Activated CD4-positive, alpha-beta T cell treated with anti-CD3 and anti-CD28 coated beads, Interleukin-2, amount 50 U/mL, for 1 hour (primary cell): ENCODE measurements around the gene CAMK2N1.
A peak's percentile ranks its signal among the peaks of the same experiment; 100 is the strongest.
"Not testable (repeated sequence)": the region's sequence is repeated elsewhere in the genome, so short reads cannot be mapped to it uniquely, and the experiment has no call there.

ENCODE experiments used
- DNase-seq: peaks from one replicate; pipeline ENCODE4 v3.0.0-alpha.2; 2020

CAMK2N1 gene

GRCh38 chr1:20485527-20486456, at the start of gene CAMK2N1:
Gene CAMK2N1 (minus strand): TSS chr1:20486210. CDS start chr1:20485379, 831 bp downstream.
- DNase-seq, result peak; percentile 55

GRCh38 chr1:20534659-20535417, 48.8 kb upstream of the CAMK2N1 start:
- DNase-seq, result no peak

- DNase-seq, result no peak
Observed at GRCh38 chr1:20533635-20534034, 47.6 kb upstream of the CAMK2N1 start.

- no peak for DNase-seq
Observed at GRCh38 chr1:20530901-20531300, 44.9 kb upstream of the CAMK2N1 start.

- DNase-seq, result no peak
Observed at GRCh38 chr1:20530306-20530705, 44.3 kb upstream of the CAMK2N1 start.

GRCh38 chr1:20528221-20528620, 42.2 kb upstream of the CAMK2N1 start:
- DNase-seq, result no peak

- DNase-seq, result no peak
Observed at GRCh38 chr1:20526267-20526666, 40.3 kb upstream of the CAMK2N1 start.

- DNase-seq, result peak; percentile 67
Observed at GRCh38 chr1:20521960-20522861, 36.2 kb upstream of the CAMK2N1 start.

- DNase-seq, result not testable (repeated sequence)
Observed at GRCh38 chr1:20519609-20520262, 33.7 kb upstream of the CAMK2N1 start.

- DNase-seq, result no peak
Observed at GRCh38 chr1:20511518-20512428, 25.8 kb upstream of the CAMK2N1 start.

- no peak for DNase-seq
Observed at GRCh38 chr1:20508411-20508771, 22.4 kb upstream of the CAMK2N1 start.

- peak; percentile 92 for DNase-seq
Observed at GRCh38 chr1:20507564-20508410, 21.8 kb upstream of the CAMK2N1 start, which contains the start of gene MUL1. Gene MUL1 (minus strand): TSS chr1:20508151. CDS start chr1:20508024, 127 bp downstream.

- no peak for DNase-seq
Observed at GRCh38 chr1:20507248-20507563, 21.2 kb upstream of the CAMK2N1 start.

- DNase-seq, result no peak
Observed at GRCh38 chr1:20505488-20505887, 19.5 kb upstream of the CAMK2N1 start.

GRCh38 chr1:20500716-20501115, 14.7 kb upstream of the CAMK2N1 start:
- no peak for DNase-seq

- no peak for DNase-seq
Observed at GRCh38 chr1:20499718-20500117, 13.7 kb upstream of the CAMK2N1 start.

- no peak for DNase-seq
Observed at GRCh38 chr1:20499105-20499504, 13.1 kb upstream of the CAMK2N1 start.

GRCh38 chr1:20498116-20498515, 12.1 kb upstream of the CAMK2N1 start:
- DNase-seq, result no peak

- DNase-seq, result no peak
Observed at GRCh38 chr1:20497506-20497905, 11.5 kb upstream of the CAMK2N1 start.

GRCh38 chr1:20496725-20497383, 10.8 kb upstream of the CAMK2N1 start:
- DNase-seq, result not testable (repeated sequence)
